ENCODE data around the gene FBXL16. TPM values are rescaled to one million over a fixed set of nuclear protein-coding genes. Genes with fewer than 3 reads are reported as not detected.

FBXL16 gene
- polyA plus RNA-seq, 2 of the 4 experiments (the other 2 are of a cell fraction) = 0.53 to 1.2 TPM

GRCh38 chr16:728890-729744, 23.5 kb upstream of the FBXL16 start:
- WGBS (ENCODE audit: missing lambda C conversion rate) = 79% methylated on average over 23 of the region's 55 CpGs

GRCh38 chr16:728131-728889, 22.7 kb upstream of the FBXL16 start:
- FAIRE-seq = no peak
- TF ChIP-seq E2F6 (IDR thresholded peaks at IDR 0.05; ENCODE audit: borderline replicate concordance, low read depth) = peak; percentile 74
- no peak for TF ChIP-seq EHF (CRISPR knock-in tag; IDR thresholded peaks at IDR 0.05)
- TF ChIP-seq HMGXB4 (CRISPR knock-in tag; IDR thresholded peaks at IDR 0.05; ENCODE audit: borderline replicate concordance) = no peak
- TF ChIP-seq MYC (IDR thresholded peaks at IDR 0.05; ENCODE audit: borderline replicate concordance, low read length) = peak; percentile 26; the same call in 1 of the 2 replicates
- peak; percentile 38 to 46; a peak in 2 of 5 replicates for TF ChIP-seq JUN (IDR thresholded peaks at IDR 0.05)
- no peak for TF ChIP-seq HOXA7 (CRISPR knock-in tag; IDR thresholded peaks at IDR 0.05)
- no peak for TF ChIP-seq ESRRA (IDR thresholded peaks at IDR 0.05; ENCODE audit: borderline replicate concordance, low read length)
- TF ChIP-seq GATA3 (IDR thresholded peaks at IDR 0.05; ENCODE audit: borderline replicate concordance) = no peak; the same call in 1 of the 2 replicates
- TF ChIP-seq FOSL2 (IDR thresholded peaks at IDR 0.05) = no peak
- no peak for TF ChIP-seq FOSL2 (CRISPR knock-in tag; IDR thresholded peaks at IDR 0.05)
- no peak for TF ChIP-seq FOXS1 (CRISPR knock-in tag; IDR thresholded peaks at IDR 0.05)
- peak; percentile 79 for TF ChIP-seq TFCP2L1 (CRISPR knock-in tag; IDR thresholded peaks at IDR 0.05)
- no peak for TF ChIP-seq MAFK (IDR thresholded peaks at IDR 0.05; ENCODE audit: partially characterized antibody)
- TF ChIP-seq MAX (IDR thresholded peaks at IDR 0.05) = peak; percentile 87
- TF ChIP-seq CBX8 (IDR thresholded peaks at IDR 0.05) = no peak
- no peak for TF ChIP-seq ATOH8 (CRISPR knock-in tag; IDR thresholded peaks at IDR 0.05; ENCODE audit: low read depth)
- no peak for TF ChIP-seq POLR2AphosphoS2 (conservative IDR thresholded peaks at IDR 0.05; ENCODE audit: low read length)
- no peak for TF ChIP-seq RARB (CRISPR knock-in tag; IDR thresholded peaks at IDR 0.05)
- peak overlapping the region; percentile 100 for H3K4me2 ChIP-seq
- peak; percentile 63 to 88 for DNase-seq (ENCODE audit: low read depth in 1 of 2, low spot score in 1 of 2)
- ChIA-PET CTCF (interaction anchor here (1.1 to 28.0 kb wide), 4 partner anchors 12 to 60 kb away, joined by 3 to 656 read pairs (median 30); partner anchors contain the start of genes ANTKMT, CCDC78, CHTF18 and CIAO3), POLR2A (interaction anchor here (0.5 to 1.4 kb wide), 6 partner anchors 8 to 342 kb away, joined by 4 to 12 read pairs (median 5); partner anchors contain the start of genes CIAO3 and METRN)
- H3K4me1 ChIP-seq = peaks cover 13% of the 10 kb centered on the region
- H3K27ac ChIP-seq = peak overlapping the region; percentile 89 to 91
- H3K9me3 ChIP-seq = no peaks in the 10 kb centered on the region
- WGBS (ENCODE audit: missing lambda C conversion rate) = 13% methylated on average over 15 of the region's 80 CpGs
- ATAC-seq = peak; percentile 15 to 61
- peak overlapping the region; percentile 60 for H3K4me3 ChIP-seq

More at GRCh38 chr16:728890-729744, 23.5 kb upstream of the FBXL16 start:
- DNase-seq (ENCODE audit: low read depth in 1 of 2, low spot score in 1 of 2) = no peak
- Histone ChIP-seq H3K4me1 (peaks cover 13% of the 10 kb centered on the region), H3K4me3 (peak overlapping the region; percentile 60; the same call in 2 of the 3 replicates), H3K9me3 (no peaks in the 10 kb centered on the region), H3K4me2 (peak overlapping the region; percentile 100), H3K27ac (peak overlapping the region; percentile 89 to 91; a peak in 5 of 6 replicates)
- TF ChIP-seq ELK1 (IDR thresholded peaks at IDR 0.05; ENCODE audit: low read depth, low read length) (no peak), PBX3 (IDR thresholded peaks at IDR 0.05) (peak; percentile 4; the same call in 1 of the 2 replicates)
- no peak for FAIRE-seq
- ATAC-seq = no peak
- CTCF ChIA-PET = interaction anchor here (1.1 to 28.0 kb wide), 5 partner anchors 12 to 60 kb away, joined by 3 to 656 read pairs (median 14); partner anchors contain the start of genes ANTKMT, CCDC78, CHTF18 and CIAO3
- POLR2A ChIA-PET = interaction anchor here (1.3 to 3.1 kb wide), 3 partner anchors 8 to 14 kb away, joined by 3 to 15 read pairs (median 12); partner anchors contain the start of genes ANTKMT and METRN

Measured in A549 (cell line).